Measurements from ENCODE around the gene FAM222B. TPM values are rescaled to one million over a fixed set of nuclear protein-coding genes. Genes with fewer than 3 reads are reported as not detected.

Gene FAM222B
- total RNA-seq, 1 experiment from 2014 or later = 18.5 TPM

DNA sequence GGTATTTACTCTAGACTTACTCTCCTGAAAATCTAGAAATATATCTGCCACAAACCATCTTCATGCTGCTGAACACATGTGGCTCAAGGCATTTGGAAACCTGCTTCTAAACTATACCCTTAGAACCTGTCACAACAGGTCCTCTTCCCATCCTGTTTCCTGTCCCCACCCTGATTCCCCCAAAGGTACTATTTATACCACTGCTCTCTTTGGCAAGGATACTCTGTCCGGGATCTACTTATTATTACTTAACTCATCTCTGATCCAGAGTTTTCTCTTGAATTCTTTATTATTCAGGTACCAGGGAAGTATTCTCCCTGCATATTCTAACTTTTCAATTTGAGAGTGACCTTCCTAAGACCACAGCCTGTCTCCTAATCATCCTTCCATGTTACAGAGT lies 65.4 kb downstream of the FAM222B start:
- POLR2A ChIA-PET = interaction anchor here (1.2 kb wide), 1 partner anchor 65 kb away, joined by 5 read pairs; the partner anchor contains the start of gene FAM222B
- peaks cover 57% of the 10 kb centered on the region for H3K36me3 Mint-ChIP-seq (ENCODE audit: insufficient read depth, unreplicated experiment)
- TF ChIP-seq, protein P1, sequence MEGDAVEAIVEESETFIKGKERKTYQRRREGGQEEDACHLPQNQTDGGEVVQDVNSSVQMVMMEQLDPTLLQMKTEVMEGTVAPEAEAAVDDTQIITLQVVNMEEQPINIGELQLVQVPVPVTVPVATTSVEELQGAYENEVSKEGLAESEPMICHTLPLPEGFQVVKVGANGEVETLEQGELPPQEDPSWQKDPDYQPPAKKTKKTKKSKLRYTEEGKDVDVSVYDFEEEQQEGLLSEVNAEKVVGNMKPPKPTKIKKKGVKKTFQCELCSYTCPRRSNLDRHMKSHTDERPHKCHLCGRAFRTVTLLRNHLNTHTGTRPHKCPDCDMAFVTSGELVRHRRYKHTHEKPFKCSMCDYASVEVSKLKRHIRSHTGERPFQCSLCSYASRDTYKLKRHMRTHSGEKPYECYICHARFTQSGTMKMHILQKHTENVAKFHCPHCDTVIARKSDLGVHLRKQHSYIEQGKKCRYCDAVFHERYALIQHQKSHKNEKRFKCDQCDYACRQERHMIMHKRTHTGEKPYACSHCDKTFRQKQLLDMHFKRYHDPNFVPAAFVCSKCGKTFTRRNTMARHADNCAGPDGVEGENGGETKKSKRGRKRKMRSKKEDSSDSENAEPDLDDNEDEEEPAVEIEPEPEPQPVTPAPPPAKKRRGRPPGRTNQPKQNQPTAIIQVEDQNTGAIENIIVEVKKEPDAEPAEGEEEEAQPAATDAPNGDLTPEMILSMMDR (IDR thresholded peaks at IDR 0.05; ENCODE audit: unreplicated experiment) = no peak
- peaks cover 18% of the 10 kb centered on the region for H3K4me1 Mint-ChIP-seq (ENCODE audit: insufficient read depth, unreplicated experiment)
- CTCF ChIA-PET = interaction anchor here (1.0 kb wide), 1 partner anchor 13 kb away, joined by 3 read pairs; no protein-coding TSS in a partner anchor
- no TSS peak for BruUV-seq (replicated peaks)
- no peaks in the 10 kb centered on the region for H3K27me3 Mint-ChIP-seq (ENCODE audit: insufficient read depth, unreplicated experiment)
- DNase-seq (ENCODE audit: unreplicated experiment) = peak; percentile 72
- no peaks in the 10 kb centered on the region for H3K9me3 Mint-ChIP-seq (ENCODE audit: unreplicated experiment)
- intact Hi-C loops (cut with micrococcal nuclease) = no loop called here
- peak overlapping the region; percentile 28 for H3K4me3 Mint-ChIP-seq (ENCODE audit: unreplicated experiment)
- H3K27ac Mint-ChIP-seq (ENCODE audit: low read depth, unreplicated experiment) = peak overlapping the region; percentile 44

GRCh38 chr17:28774206-28774605 lies 68.4 kb downstream of the FAM222B start:
- no peaks in the 10 kb centered on the region for H3K9me3 Mint-ChIP-seq (ENCODE audit: unreplicated experiment)
- ChIA-PET POLR2A (interaction anchor here (0.7 to 4.5 kb wide), 6 partner anchors 9 to 175 kb away, joined by 3 to 33 read pairs (median 4); no protein-coding TSS in a partner anchor), CTCF (interaction anchor here (1.6 to 3.5 kb wide), 2 partner anchors 10 to 21 kb away, joined by 7 to 35 read pairs; no protein-coding TSS in a partner anchor)
- intact Hi-C loops (cut with micrococcal nuclease) = no loop called here
- peaks cover 58% of the 10 kb centered on the region for H3K36me3 Mint-ChIP-seq (ENCODE audit: insufficient read depth, unreplicated experiment)
- no peak overlapping the region for H3K4me3 Mint-ChIP-seq (ENCODE audit: unreplicated experiment)
- DNase-seq (ENCODE audit: unreplicated experiment) = no peak
- H3K27me3 Mint-ChIP-seq (ENCODE audit: insufficient read depth, unreplicated experiment) = no peaks in the 10 kb centered on the region
- BruUV-seq (replicated peaks) = no TSS peak
- H3K4me1 Mint-ChIP-seq (ENCODE audit: insufficient read depth, unreplicated experiment) = peaks cover 27% of the 10 kb centered on the region
- no peak overlapping the region for H3K27ac Mint-ChIP-seq (ENCODE audit: low read depth, unreplicated experiment)
- TF ChIP-seq, protein P1 (IDR thresholded peaks at IDR 0.05; ENCODE audit: unreplicated experiment) = no peak

GRCh38 chr17:28773736-28774135 lies 68.9 kb downstream of the FAM222B start:
- TF ChIP-seq, protein P1 (IDR thresholded peaks at IDR 0.05; ENCODE audit: unreplicated experiment) = no peak
- no peaks in the 10 kb centered on the region for H3K27me3 Mint-ChIP-seq (ENCODE audit: insufficient read depth, unreplicated experiment)
- POLR2A ChIA-PET = interaction anchor here (0.8 to 4.5 kb wide), 4 partner anchors 9 to 36 kb away, joined by 3 to 33 read pairs (median 4); no protein-coding TSS in a partner anchor
- BruUV-seq (replicated peaks) = no TSS peak
- H3K9me3 Mint-ChIP-seq (ENCODE audit: unreplicated experiment) = no peaks in the 10 kb centered on the region
- peaks cover 27% of the 10 kb centered on the region for H3K4me1 Mint-ChIP-seq (ENCODE audit: insufficient read depth, unreplicated experiment)
- H3K27ac Mint-ChIP-seq (ENCODE audit: low read depth, unreplicated experiment) = no peak overlapping the region
- CTCF ChIA-PET = interaction anchor here (1.6 to 3.5 kb wide), 2 partner anchors 10 to 21 kb away, joined by 7 to 35 read pairs; no protein-coding TSS in a partner anchor
- intact Hi-C loops (cut with micrococcal nuclease) = no loop called here
- no peak overlapping the region for H3K4me3 Mint-ChIP-seq (ENCODE audit: unreplicated experiment)
- DNase-seq (ENCODE audit: unreplicated experiment) = no peak
- H3K36me3 Mint-ChIP-seq (ENCODE audit: insufficient read depth, unreplicated experiment) = peaks cover 58% of the 10 kb centered on the region

DNA sequence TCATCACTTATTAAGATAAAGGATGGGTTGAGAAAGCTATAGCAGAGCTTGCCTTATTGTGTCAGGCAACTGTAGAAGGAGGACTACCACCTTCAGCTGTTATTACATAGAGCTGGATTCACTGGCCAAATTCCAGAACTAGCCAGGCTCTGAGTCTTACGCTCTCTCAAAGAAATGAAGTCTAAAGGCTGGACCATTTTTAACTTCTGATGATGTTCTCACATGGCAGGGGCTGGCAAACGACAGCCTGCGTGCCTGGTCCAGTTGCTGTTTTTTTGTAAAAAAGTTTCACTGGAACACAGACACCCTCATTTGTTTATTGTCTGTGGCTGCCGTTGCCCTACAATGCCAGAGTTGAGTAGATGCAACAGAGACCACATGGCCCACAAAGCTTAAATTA lies 77.6 kb downstream of the FAM222B start:
- DNase-seq (ENCODE audit: unreplicated experiment) = no peak
- H3K9me3 Mint-ChIP-seq (ENCODE audit: unreplicated experiment) = no peaks in the 10 kb centered on the region
- H3K27me3 Mint-ChIP-seq (ENCODE audit: insufficient read depth, unreplicated experiment) = no peaks in the 10 kb centered on the region
- POLR2A ChIA-PET = interaction anchor here (0.7 to 6.2 kb wide), 9 partner anchors 10 to 172 kb away, joined by 3 to 52 read pairs (median 4); partner anchors contain the start of genes FAM222B and FLOT2
- no peak overlapping the region for H3K4me3 Mint-ChIP-seq (ENCODE audit: unreplicated experiment)
- no TSS peak for BruUV-seq (replicated peaks)
- CTCF ChIA-PET = interaction anchor here (0.7 to 5.1 kb wide), 21 partner anchors 9 to 352 kb away, joined by 3 to 59 read pairs (median 9); partner anchors contain the start of genes DHRS13, FAM222B and FLOT2
- intact Hi-C loops (cut with micrococcal nuclease) = no loop called here
- no peak overlapping the region for H3K27ac Mint-ChIP-seq (ENCODE audit: low read depth, unreplicated experiment)
- TF ChIP-seq, protein P1 (IDR thresholded peaks at IDR 0.05; ENCODE audit: unreplicated experiment) = no peak
- H3K4me1 Mint-ChIP-seq (ENCODE audit: insufficient read depth, unreplicated experiment) = peaks cover 17% of the 10 kb centered on the region
- H3K36me3 Mint-ChIP-seq (ENCODE audit: insufficient read depth, unreplicated experiment) = peaks cover 84% of the 10 kb centered on the region

All from MCF 10A (cell line).